ENCODE data around the gene KLRF1.
"Not testable (repeated sequence)": the region's sequence is repeated elsewhere in the genome, so short reads cannot be mapped to it uniquely, and the experiment has no call there.

The KLRF1 gene

DNA sequence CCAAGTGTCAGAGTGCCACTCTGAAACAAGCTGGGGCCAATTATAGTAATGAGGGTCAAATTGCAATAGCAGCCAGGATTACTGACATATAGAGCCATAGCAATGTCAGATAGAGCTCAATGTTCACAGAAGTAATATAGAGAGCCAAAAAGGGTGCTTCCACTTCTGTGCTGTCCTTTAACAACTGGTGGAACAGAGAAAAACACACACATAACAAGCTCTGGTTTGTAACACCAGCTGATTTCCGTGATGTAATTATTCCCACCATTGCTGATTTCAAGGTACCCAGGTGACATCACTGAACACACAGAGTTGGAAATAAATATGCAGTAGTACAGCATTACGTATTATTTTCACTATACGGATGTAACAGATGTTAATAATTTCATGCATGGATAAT is 44.9 kb downstream of the KLRF1 start:
- DNase-seq: no peak

DNA sequence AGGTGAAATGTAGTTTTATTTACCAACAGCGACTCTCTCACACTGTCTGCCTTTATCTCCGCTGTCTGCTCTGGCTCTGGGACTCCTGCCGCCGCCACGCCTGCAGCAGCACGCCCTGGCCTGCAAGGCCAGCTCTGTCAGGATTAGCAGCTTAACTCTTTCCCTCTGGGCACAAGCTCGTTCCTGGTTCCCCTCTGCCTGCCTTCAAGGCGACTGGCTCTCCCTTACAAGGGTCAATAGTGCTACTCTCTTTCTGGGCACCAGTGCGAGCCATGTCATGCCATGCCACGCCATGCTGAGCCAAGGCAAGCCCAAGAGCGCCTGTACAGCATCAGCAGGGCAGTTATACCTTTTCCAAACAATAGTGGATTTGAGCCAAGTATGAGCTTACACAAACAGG is 45.5 kb downstream of the KLRF1 start:
- no peak for DNase-seq

DNA sequence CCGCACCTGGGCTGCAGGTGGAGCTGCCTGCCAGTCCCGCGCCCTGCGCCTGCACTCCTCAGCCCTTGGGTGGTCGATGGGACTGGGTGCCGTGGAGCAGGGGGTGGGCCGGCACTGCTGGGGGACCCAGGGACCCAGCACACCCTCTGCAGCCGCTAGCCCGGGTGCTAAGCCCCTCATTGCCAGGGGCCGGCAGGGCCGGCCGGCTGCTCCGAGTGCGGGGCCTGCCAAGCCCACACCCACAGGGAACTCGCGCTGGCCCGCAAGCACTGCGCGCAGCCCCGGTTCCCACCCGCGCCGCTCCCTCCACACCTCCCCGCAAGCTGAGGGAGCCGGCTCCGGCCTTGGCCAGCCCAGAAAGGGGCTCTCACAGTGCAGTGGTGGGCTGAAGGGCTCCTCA is 48.8 kb downstream of the KLRF1 start:
- not testable (repeated sequence) for DNase-seq

DNA sequence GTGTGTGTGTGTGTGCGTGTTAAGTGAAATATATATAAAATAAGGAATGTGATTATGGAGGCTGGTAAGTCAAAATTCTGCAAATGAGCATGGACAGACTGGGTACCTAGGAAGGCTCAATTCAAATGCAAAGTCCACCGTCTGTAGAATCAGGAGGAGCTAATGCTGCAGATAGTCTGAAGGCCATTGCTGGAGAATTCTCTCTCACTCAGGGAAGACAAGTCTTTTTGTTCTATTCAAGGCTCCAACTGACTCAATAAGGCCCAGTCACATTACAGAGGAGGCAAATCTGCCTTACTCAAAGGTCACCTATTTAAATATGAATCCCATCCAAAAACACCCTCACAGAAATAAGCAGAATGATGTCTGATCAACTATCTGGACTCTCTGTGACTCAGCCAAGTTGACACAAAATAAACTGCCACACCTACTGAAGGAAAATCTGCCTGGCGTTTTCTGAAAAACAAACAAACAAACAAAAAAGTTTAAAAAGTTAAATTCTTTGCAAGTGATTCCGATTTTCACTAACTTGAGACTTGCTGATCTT is 53.3 kb downstream of the KLRF1 start:
- no peak for DNase-seq

DNA sequence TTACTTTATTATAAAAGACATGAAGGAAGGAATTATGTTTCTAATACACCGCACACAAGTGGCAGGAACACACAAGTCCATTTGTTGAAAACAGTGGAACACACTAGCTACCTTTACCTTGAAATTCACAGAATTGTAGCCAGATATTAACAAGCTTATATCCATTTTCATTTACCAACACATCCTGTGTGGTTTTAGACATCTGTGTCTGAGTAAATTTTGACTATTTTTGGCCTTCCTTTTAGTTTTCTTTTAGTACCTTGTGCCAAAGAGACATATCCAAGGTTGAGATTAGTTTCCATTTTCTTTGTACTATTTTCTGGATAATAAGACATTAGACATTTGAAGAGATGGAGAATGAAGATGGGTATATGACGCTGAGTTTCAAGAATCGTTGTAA is 54.0 kb downstream of the KLRF1 start, which contains the start of gene KLRF2:
KLRF2 (plus strand) TSS at position 244 of the 400 bp plus-strand sequence; CDS start at position 351, 107 bp downstream.
- DNase-seq: no peak

DNA sequence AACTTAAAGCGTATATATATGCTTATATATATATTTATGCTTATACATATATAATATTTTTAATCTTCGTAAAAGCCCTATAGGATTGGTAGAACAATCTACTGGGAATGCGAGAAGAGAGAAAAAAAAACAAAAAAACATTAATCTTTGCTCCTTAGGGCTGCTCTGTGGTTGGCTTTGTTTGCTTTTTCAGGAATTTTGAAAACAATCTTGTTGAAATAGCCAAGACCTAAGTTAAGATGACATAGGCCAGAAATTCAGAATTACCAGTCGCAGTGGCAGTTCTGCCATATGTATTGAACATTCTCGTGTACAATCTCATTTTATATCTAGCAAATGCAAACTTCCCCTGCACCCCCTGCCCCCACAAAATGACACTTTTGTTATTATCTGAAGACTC is 54.7 kb downstream of the KLRF1 start:
- no peak for DNase-seq

DNA sequence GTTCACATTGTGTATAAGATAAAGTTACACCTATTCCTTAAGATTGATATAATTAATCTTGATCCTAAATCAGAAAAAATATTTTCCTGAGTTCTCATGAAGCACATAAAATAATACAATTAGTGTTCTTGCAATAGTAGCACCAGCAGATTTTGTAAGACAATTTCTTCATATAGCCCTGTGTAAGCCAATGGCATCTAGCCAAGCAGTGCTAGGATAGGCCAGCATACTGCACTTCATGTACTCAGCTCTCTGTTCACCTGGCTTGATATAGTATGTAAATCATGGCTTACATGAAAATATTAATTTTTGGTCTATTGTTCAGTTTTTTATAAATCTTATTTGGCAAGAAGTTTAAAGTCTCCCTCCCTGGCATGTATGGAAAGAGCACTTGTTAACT is 55.9 kb downstream of the KLRF1 start:
- DNase-seq: no peak

DNA sequence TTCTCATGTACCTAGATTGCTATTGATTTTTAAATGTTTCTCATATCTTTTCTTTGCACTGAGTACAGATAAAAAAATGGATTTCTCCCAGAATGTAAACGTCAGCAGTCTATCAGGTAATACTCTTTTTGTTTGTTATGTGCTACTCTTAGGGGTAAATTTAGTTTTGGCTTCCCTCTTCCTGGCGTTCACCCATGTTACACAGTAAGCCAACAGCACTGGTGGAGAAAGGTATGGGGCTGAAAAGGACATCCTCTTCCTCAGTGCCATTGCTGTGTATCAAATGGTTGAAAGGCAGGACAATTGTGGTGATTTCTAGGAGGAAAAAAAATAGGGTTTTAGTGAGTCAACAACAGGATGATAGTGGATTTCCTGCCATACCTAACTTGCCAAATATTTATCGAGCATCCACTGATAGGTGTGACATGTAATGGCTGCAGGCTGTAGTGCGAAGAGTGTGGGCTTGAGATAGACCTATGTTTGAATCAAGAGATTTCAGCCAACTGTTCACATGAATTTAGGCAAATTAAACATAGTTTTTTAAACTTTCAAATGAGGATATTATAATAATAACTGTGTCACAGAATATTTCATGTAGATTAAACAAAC is 61.5 kb downstream of the KLRF1 start:
- DNase-seq: no peak

Measured in stimulated activated CD4-positive, alpha-beta T cell treated with anti-CD3 and anti-CD28 coated beads, Interleukin-4, amount 100 ng/mL, for 4 hours (primary cell).